ENCODE measurements around the gene GASK1A.

- TF ChIP-seq CTCF (conservative IDR thresholded peaks at IDR 0.05; ENCODE audit: low read length) = no peak
- TF ChIP-seq EZH2phosphoT487 (IDR thresholded peaks at IDR 0.05; ENCODE audit: borderline replicate concordance, low read depth, low read length) = no peak
Observed at GRCh38 chr3:43001094-43001553, 22.0 kb downstream of the GASK1A start.

Measured in OCI-LY7 (cell line).